GM18909 (cell line): ENCODE results near the gene FOXN3.

Experiments used
- ATAC-seq: cut with Tn5 transposase; IDR thresholded peaks from one replicate; pipeline ENCODE4 v1.9.1; 2021; ENCODE audit warnings: mild to moderate bottlenecking; ENCODE audit not compliant: unreplicated experiment, poor library complexity

FOXN3 gene

DNA sequence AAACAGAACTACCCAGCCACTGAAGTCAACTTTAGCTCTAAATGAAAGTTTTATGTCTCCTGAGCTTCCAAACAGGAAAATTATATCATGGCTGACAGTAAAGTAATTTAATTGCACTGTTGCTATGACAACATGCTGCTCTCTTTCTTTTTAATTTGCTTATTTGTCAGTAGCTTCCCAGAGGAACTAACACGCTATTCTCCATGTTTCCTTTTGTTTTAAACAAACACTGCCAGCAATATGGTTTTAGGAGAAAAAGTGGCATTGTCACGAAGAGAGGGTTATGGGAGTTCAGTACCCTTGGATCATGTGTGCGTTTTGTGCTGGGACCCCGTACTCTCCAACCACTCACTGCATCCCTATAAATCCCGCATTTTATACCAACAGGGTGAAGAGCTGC lies 1.9 kb downstream of the FOXN3 start:
- no peak for ATAC-seq

DNA sequence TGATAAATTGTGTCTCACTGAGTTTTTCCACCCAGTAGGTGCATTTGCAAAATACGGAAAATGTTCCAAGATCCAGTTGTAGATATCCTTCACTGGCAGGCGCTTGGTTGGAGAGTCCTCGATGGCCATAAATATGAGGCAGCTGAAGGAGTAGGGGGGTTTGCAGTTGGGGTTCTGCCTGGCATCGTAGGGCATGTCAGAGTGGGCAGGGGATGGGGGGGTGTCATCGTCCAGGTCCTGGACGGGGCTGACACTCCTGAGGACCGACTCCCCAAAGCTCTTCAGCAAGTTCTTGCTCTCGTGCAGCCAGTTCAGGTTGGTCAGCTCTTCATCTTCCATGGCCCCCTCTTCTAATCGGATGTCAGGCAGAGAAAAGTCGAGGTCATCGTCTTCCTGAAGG lies 5.1 kb downstream of the FOXN3 start:
- no peak for ATAC-seq

- ATAC-seq: no peak
Measured at GRCh38 chr14:89409961-89410360, 7.1 kb downstream of the FOXN3 start.

- ATAC-seq: no peak
Measured at GRCh38 chr14:89408907-89409700, 7.9 kb downstream of the FOXN3 start.

- no peak for ATAC-seq
Measured at GRCh38 chr14:89407856-89408255, 9.2 kb downstream of the FOXN3 start.

DNA sequence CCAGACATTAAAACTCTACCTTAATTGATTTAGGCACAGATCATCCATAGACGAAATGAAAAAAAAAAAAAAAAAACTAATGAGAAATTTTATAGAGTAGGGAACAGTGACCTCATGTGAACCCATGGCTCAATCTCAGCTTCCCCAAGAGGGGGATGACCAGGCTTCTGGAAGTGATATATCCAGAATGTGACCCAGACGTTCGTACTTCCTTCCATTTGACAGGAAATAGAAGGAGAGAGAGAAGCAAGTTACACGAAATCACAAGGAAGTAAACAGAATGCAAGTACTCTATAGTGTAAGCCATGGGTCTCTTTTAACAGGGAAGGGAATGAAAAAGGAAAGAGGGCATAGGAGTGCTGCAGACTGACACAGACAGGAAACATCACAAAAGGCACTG lies 10.1 kb downstream of the FOXN3 start:
- no peak for ATAC-seq

DNA sequence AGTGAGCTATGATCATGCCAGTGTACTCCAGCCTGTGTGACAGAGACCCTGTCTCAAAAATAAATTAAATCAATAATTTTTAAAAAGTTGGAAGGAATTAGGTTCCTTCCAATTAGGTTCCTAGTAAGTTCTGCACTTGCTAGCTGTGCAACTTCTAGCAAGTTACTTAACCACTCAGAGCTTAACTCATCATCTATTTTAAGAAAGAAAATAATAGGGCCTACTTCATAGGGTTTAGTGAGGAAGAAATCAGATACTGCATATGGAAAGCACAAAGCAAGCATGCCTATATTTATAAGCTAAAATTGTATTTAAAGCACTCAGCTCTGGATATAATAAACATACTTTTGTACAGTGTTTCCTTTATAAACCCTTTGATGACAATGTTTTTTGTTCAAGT lies 10.7 kb downstream of the FOXN3 start:
- no peak for ATAC-seq

DNA sequence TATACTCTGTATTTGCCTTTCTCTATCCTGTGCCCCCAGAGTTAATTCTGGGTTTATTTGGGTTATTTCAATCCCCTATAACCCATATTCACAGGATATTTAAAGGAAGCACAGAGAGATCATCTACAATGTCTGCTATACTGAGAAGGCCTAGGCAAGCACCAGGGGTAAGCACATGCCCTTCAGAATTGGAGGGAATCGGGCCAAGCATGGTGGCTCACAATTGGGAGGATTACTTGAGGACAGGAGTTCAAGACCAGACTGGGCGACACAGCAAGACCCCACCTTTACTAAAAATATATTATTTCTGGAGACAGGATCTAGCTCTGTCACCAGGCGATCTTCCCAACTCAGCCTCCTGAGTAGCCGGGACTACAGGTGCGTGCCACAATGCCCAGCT lies 11.3 kb downstream of the FOXN3 start:
- ATAC-seq: no peak

GRCh38 chr14:89402363-89402762 lies 14.7 kb downstream of the FOXN3 start:
- ATAC-seq: no peak

DNA sequence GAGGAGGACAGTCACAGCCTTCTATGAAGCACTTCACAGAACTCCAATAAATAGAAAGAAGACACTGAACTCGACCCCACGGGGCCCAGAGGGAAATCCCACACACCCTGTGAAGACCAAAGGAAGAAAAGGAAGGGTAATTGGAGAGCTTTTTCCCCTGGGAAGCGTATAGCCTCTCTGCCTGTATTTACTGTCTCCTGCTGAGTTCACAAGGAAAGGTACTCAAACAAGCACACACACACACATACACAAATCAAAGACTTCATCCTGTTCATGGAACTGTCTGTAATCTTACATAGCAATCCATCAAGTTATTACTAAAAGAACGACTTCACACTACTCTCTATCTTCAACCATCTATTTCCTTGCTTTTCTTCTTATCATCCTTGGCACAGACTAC lies 15.3 kb downstream of the FOXN3 start:
- no peak for ATAC-seq

DNA sequence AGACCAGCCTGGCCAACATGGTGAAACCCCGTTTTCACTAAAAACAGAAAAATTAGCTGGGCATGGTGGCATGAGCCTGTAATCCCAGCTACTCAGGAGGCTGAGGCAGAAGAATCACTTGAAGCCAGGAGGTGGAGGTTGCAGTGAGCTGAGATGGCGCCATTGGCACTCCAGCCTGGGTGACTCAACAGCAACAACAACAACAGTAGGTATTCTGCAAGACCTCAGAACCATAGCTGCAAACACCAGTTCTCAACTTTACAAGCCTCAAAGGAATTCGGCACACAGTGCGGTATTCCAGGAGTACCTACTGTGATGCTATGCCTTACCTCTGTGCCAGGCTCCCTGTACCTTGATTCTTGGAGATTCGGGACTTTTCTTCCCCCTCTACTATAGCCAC lies 15.8 kb downstream of the FOXN3 start:
- no peak for ATAC-seq

GRCh38 chr14:89400529-89400928 lies 16.5 kb downstream of the FOXN3 start:
- ATAC-seq: no peak

- ATAC-seq: no peak
Measured at GRCh38 chr14:89399594-89400068, 17.4 kb downstream of the FOXN3 start.

DNA sequence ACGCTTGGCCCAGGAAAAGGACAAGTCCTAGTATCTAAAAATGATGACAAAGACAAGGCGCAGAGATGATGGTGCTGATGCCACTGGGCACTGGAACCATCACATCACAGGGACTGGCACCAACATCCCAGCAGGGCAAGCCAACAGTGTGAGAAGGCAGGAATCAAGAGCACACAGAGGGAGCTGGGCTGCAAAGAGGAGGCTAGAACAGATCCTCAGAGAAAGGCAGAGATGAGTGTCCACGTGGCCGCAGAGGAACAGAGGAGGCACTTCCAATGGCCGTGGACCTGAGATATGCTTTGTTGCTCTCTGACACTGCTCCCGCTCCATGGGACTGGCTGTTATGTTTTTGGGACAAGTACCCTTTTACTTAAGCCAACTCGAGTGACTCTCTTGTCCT lies 17.9 kb downstream of the FOXN3 start:
- no peak for ATAC-seq

- ATAC-seq: no peak
Measured at GRCh38 chr14:89397569-89398230, 19.3 kb downstream of the FOXN3 start.

DNA sequence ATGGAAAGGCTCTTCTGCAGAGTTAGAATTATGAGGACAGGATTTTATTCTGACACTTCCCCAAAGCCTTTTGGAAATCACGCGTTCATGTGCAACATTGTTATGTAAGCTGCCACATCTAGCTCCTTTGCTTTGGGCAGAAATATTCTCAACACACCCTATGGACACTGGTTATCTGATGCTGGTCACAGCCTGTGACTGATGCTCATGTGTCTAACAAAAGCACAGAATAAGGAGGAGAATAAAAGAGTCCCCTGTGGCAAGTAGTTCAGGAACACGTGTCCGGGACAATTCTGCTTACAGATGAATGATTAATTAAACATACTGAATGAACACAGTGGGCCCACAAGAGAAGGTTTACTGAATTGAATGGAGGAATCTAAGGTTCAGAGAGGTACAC lies 22.1 kb downstream of the FOXN3 start:
- no peak for ATAC-seq

DNA sequence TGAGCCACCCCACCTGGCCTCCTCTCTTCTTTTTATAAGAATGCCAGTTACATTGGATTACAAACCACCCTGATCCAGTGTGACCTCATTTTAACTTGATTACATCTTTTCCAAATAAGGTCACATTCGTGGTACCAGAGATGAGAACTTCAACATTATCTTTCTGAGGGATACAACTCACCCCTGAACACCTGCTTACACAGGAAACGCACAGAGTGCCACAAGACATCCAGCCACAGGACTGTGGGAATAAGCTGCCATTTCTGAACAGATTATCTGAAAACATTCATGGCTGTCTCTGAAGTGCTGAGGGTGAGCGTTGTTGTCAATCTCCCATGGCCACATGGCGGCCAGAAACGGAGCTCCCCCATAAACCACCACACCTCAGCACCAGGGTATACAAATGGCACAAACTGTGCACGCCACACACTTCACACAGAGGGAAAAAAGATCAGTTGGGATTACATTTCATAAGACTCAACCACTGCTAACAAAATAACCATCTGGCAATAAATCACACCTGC lies 23.7 kb downstream of the FOXN3 start:
- ATAC-seq: no peak

- no peak for ATAC-seq
Measured at GRCh38 chr14:89392181-89392580, 24.9 kb downstream of the FOXN3 start.

DNA sequence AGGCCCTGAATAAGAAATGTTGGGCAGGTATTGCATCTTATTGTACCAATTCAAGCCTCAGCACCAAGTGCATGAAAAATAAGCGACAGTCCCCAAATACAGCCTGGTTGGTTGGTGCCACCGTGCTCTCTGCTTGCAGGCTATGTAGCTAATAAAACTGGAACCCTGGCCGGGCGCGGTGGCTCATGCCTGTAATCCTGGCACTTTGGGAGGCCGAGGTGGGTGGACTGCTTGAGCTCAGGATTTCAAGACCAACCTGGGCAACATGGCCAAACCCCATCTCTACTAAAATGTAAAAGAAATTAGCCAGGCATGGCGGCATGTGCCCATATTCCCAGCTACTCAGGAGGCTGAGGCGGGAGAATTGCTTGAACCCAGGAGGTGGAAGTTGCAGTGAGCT lies 25.5 kb downstream of the FOXN3 start:
- no peak for ATAC-seq

GRCh38 chr14:89391123-89391522 lies 25.9 kb downstream of the FOXN3 start:
- ATAC-seq: no peak

DNA sequence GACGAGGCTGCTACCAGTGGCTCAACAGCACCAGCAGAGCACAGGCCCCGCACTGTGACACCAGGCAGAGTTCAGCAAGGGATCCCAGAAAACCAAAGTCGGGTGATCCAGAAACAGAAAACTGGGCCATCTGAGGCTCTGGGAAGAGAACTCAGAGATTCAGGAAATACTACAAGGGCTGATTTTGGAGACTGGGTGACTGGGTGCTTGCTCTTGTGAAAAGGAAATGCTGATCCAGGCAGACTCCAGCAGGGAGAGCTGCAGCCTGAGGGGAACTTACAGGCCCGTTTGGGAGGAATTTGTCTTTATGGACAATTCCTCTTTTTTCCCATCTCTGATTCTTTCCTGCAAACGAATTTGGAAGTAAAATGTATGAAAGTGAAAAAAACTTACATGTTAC lies 28.2 kb downstream of the FOXN3 start:
- no peak for ATAC-seq
